Testis (tissue), 3 donors: ENCODE data around the gene LRRC2. TPM values are rescaled to one million over a fixed set of nuclear protein-coding genes. Genes with fewer than 3 reads are reported as not detected.
"Not testable (repeated sequence)": the region's sequence is repeated elsewhere in the genome, so short reads cannot be mapped to it uniquely, and the experiment has no call there.

Experiments used
- DNase-seq: peaks from one replicate; pipeline ENCODE4 v3.0.0-alpha.2; 2019
- H3K27ac ChIP-seq, 2 donors: fragments of 200-600 bp; sonication (generic); one replicate each; pipeline ENCODE4 v1.5.1; 2019
- H3K27me3 ChIP-seq: fragments of 200-600 bp; sonication (generic); one replicate; pipeline ENCODE4 v1.5.1; 2019
- H3K36me3 ChIP-seq: fragments of 200-600 bp; sonication (generic); one replicate; pipeline ENCODE4 v1.5.1; 2017; ENCODE audit warnings: low read depth; ENCODE audit errors: missing control alignments
- H3K4me1 ChIP-seq: fragments of 200-600 bp; sonication (generic); one replicate; pipeline ENCODE4 v1.5.1; 2019
- H3K4me3 ChIP-seq, 2 donors: fragments of 200-600 bp; sonication (generic); one replicate each; pipeline ENCODE4 v1.5.1; 2017 to 2019
- H3K9me3 ChIP-seq: fragments of 200-600 bp; sonication (generic); one replicate; pipeline ENCODE4 v1.5.1; 2017
- POLR2A ChIP-seq: fragments of 450-650 bp; IDR thresholded peaks from one replicate; pipeline ENCODE4 v1.6.1; 2017; ENCODE audit warnings: antibody characterized with exemption, mild to moderate bottlenecking, moderate library complexity
- WGBS, 2 donors: methylation state at CpG; one replicate each; pipeline ENCODE4 v1.1.5; 2018; 5-methylcytosine and 5-hydroxymethylcytosine counted together
- intact Hi-C: fragments of 100-400 bp; cut with DNase I; formaldehyde crosslinking; loops from one replicate; pipeline ENCODE4 v1.15.1; 2023; ENCODE audit warnings: low total_unique reads
- polyA plus RNA-seq: library from polyadenylated mRNA; stranded (reverse); fragments of 350-450 nt; fragmentation: Illumina TruSeq; extraction: RNeasy Lipid Tissue Mini Kit (QIAGEN cat#74804); gene quantifications from one replicate; pipeline ENCODE4 v1.2.3, GENCODE V29; 2014; ENCODE audit warnings: low read depth, low replicate concordance; ENCODE audit not compliant: insufficient read depth
- total RNA-seq, 2 donors: library from RNA; depleted of rRNA; stranded (reverse); fragments of >200 nt; gene quantifications; one replicate each; pipeline ENCODE4 v1.2.3, GENCODE V29; 2016
- TF ChIP-seq, protein P1 (sequence below), 3 experiments: fragments of 450-650 bp in 2 of 3; fragments of 200-600 bp in 1 of 3; sonication (generic) in 1 of 3; IDR thresholded peaks; one replicate each; pipeline ENCODE4 v1.5.1; 2016 to 2019; ENCODE audit warnings: antibody characterized with exemption in 3 of 3, mild to moderate bottlenecking in 2 of 3, moderate library complexity in 1 of 3

Gene LRRC2
- total and polyA plus RNA-seq, 3 donors from 2014 or later, result 0.71 to 2.2 (median 0.99) TPM

DNA sequence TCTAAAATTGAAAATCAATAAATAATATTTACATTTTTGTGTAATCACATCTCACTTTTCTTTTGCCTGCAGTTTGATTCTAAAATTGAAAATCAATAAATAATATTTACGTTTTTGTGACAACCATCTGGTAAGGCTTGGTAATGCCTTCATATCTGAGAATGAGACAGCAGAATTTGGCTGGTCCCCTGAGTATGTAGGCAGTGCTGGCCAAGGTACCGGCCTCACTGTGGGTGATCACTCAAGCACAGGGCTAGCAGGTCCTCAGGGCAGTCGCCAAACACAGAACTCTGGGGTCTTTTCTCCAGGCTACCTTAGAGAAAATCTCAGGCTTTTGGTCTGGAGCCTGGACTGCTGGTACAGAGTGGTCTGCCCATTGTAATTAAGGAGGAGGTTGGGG lies 42.1 kb downstream of the LRRC2 start:
- Histone ChIP-seq H3K27ac (no peak overlapping the region), H3K4me1 (no peaks in the 10 kb centered on the region), H3K27me3 (no peaks in the 10 kb centered on the region), H3K4me3 (no peak overlapping the region), H3K9me3 (no peaks in the 10 kb centered on the region), H3K36me3 (no peaks in the 10 kb centered on the region)
- DNase-seq, result no peak
- TF ChIP-seq POLR2A, result no peak
- TF ChIP-seq, protein P1, sequence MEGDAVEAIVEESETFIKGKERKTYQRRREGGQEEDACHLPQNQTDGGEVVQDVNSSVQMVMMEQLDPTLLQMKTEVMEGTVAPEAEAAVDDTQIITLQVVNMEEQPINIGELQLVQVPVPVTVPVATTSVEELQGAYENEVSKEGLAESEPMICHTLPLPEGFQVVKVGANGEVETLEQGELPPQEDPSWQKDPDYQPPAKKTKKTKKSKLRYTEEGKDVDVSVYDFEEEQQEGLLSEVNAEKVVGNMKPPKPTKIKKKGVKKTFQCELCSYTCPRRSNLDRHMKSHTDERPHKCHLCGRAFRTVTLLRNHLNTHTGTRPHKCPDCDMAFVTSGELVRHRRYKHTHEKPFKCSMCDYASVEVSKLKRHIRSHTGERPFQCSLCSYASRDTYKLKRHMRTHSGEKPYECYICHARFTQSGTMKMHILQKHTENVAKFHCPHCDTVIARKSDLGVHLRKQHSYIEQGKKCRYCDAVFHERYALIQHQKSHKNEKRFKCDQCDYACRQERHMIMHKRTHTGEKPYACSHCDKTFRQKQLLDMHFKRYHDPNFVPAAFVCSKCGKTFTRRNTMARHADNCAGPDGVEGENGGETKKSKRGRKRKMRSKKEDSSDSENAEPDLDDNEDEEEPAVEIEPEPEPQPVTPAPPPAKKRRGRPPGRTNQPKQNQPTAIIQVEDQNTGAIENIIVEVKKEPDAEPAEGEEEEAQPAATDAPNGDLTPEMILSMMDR (IDR thresholded peaks at IDR 0.05), result no peak
- intact Hi-C loops, result no loop called here
- 78 to 88% methylated on average over 3 of the region's 3 CpGs for WGBS, 2 donors

DNA sequence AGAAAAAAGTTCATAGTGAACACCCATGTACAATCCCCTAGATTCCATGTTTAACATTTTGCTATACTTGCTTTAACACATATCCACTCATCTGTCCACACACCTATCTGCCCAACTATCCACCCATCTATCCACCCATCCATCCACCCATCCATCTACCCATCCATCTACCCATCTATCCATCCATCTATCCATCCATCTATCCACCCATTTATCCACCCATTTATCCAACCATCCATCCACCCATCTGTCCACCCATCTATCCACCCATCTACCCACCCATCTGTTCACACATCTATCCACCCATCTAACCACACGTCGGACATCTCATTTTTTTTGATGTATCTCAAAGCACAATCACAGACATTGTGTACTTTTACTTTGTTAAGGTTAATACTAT lies 42.5 kb downstream of the LRRC2 start:
- TF ChIP-seq, protein P1 (IDR thresholded peaks at IDR 0.05), result no peak
- TF ChIP-seq POLR2A, result no peak
- Histone ChIP-seq H3K36me3 (no peaks in the 10 kb centered on the region), H3K9me3 (no peaks in the 10 kb centered on the region), H3K4me3 (no peak overlapping the region), H3K27me3 (no peaks in the 10 kb centered on the region), H3K4me1 (no peaks in the 10 kb centered on the region), H3K27ac (no peak overlapping the region)
- intact Hi-C loops, result no loop called here
- no peak for DNase-seq
- 93 to 94% methylated on average over 2 of the region's 2 CpGs for WGBS, 2 donors

DNA sequence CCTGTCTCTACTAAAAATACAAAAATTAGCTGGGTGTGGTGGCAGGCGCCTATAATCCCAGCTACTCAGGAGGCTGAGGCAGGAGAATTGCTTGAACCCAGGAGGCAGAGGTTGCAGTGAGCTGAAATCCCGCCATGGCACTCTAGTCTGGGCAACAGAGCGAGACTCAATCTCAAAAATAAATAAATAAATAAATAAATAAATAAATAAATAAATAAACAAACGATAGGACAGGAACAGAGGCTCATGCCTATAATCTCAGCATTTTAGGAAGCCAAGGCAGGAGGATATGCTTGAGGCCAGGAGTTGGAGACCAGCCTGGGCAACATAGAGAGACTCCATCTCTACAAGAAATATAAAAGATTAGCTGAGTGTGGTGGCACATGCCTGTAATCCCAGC lies 43.9 kb downstream of the LRRC2 start:
- 78 to 94% methylated on average over 4 of the region's 4 CpGs for WGBS, 2 donors
- H3K27ac ChIP-seq, intact Hi-C loops, H3K4me3 ChIP-seq, H3K36me3 ChIP-seq, H3K4me1 ChIP-seq, H3K27me3 ChIP-seq, DNase-seq, H3K9me3 ChIP-seq: not testable (repeated sequence)

DNA sequence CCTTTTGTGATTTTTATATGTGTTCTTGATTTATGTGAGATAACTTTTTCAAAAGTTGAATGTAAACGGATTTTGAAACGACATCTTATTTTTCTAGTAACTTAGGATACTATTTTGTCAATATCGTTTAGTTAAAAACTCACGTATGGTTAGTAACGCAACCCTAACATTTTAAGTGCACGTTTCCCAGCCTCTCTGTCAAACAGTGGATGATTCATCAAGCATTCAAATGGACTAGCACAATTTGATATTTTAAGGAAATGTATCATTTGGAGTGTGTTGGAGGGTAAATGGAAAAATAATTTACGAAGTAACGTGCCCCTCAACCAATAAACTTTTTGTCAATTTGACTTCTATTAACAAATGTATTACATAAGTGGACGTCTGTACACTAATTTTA lies 45.0 kb downstream of the LRRC2 start:
- intact Hi-C loops, result no loop called here
- Histone ChIP-seq H3K27me3 (no peaks in the 10 kb centered on the region), H3K9me3 (no peaks in the 10 kb centered on the region), H3K4me1 (no peaks in the 10 kb centered on the region), H3K36me3 (no peaks in the 10 kb centered on the region), H3K27ac (no peak overlapping the region), H3K4me3 (no peak overlapping the region)
- TF ChIP-seq, protein P1 (IDR thresholded peaks at IDR 0.05), result no peak
- TF ChIP-seq POLR2A, result no peak
- DNase-seq, result no peak
- WGBS, 2 donors, result 91 to 92% methylated on average over 9 of the region's 9 CpGs

DNA sequence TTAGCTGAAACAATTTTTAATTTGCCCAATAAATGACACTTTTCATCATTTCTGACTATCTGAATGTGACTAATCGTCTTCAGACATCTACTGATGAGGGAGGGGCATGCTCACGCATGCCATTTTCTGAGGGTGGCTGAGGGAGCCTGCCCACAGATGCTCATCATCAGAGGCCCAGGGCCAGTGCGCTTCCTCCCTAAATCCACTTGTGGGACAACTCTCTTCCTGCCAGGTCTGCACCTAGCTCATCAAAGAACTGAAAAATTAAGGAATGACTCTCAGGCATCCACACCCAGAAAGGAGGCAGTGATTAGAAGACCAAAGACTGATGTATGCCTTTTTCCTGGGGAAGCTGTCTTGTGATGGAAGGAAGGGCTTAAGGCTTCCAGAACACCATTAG lies 45.6 kb downstream of the LRRC2 start:
- Histone ChIP-seq H3K4me3 (no peak overlapping the region), H3K36me3 (no peaks in the 10 kb centered on the region), H3K9me3 (no peaks in the 10 kb centered on the region), H3K27me3 (no peaks in the 10 kb centered on the region), H3K4me1 (no peaks in the 10 kb centered on the region), H3K27ac (no peak overlapping the region)
- intact Hi-C loops, result no loop called here
- DNase-seq, result no peak
- WGBS, 2 donors, result 86 to 89% methylated on average over 3 of the region's 3 CpGs
- TF ChIP-seq, protein P1 (IDR thresholded peaks at IDR 0.05), result no peak
- TF ChIP-seq POLR2A, result no peak
